SK-N-SH (cell line): ENCODE measurements around the gene SPTBN2. TPM values are rescaled to one million over a fixed set of nuclear protein-coding genes. Genes with fewer than 3 reads are reported as not detected.

Experiments
- CTCF ChIA-PET: fragments of 300-600, 350-600 bp; formaldehyde crosslinking; extraction: SDS; loops from one replicate; lab custom pipeline; 2021; lab: Yijun Ruan, JAX
- POLR2A ChIA-PET: fragments of 350-600 bp; sonication (Branson Sonifier 250); formaldehyde crosslinking; extraction: SDS; loops from one replicate; lab custom pipeline; 2020; ENCODE audit warnings: antibody characterized with exemption, inconsistent platforms; lab: Yijun Ruan, JAX
- DNase-seq: peaks from one replicate; pipeline ENCODE4 v3.0.0; 2012
- H2AFZ ChIP-seq: fragments of 200-600 bp; sonication (generic); 2 replicates; pipeline ENCODE4 v1.8.1; 2016; ENCODE audit warnings: antibody characterized with exemption, mild to moderate bottlenecking, low read depth
- H3F3A ChIP-seq: fragments of 200-600 bp; sonication (generic); replicated peaks from 2 replicates; pipeline ENCODE3; 2016; ENCODE audit warnings: antibody characterized with exemption, mild to moderate bottlenecking; ENCODE audit not compliant: insufficient read depth
- H3K27ac ChIP-seq, 2 experiments: fragments of 200-500 bp in 1 of 2; fragments of 200-600 bp in 1 of 2; sonication (Bioruptor generic) in 1 of 2; sonication (generic), shearing (Covaris generic) in 1 of 2; 2 replicates each; pipeline versions ENCODE4 v1.5.1 to v1.6.1; 2014 to 2016; ENCODE audit warnings: low read depth in 2 of 2, inconsistent platforms in 1 of 2, low read length in 1 of 2, mild to moderate bottlenecking in 1 of 2, mixed read lengths in 1 of 2
- H3K27me3 ChIP-seq: fragments of 200-600 bp; sonication (generic), shearing (Covaris generic); 2 replicates; pipeline ENCODE4 v1.6.1; 2016; ENCODE audit warnings: mixed run types; ENCODE audit not compliant: insufficient read depth
- H3K36me3 ChIP-seq, 2 experiments: fragments of 200-500 bp in 1 of 2; fragments of 200-600 bp in 1 of 2; sonication (Bioruptor generic) in 1 of 2; sonication (generic) in 1 of 2; replicated peaks in 1 of 2; 2 replicates each; pipeline versions ENCODE3 to v1.5.1; 2014 to 2016; ENCODE audit warnings: low read length in 1 of 2, mild to moderate bottlenecking in 1 of 2; ENCODE audit not compliant: insufficient read depth in 2 of 2, control insufficient read depth in 1 of 2
- H3K4me1 ChIP-seq, 2 experiments: fragments of 200-500 bp in 1 of 2; fragments of 200-600 bp in 1 of 2; sonication (Bioruptor generic) in 1 of 2; sonication (generic), shearing (Covaris generic) in 1 of 2; 2 replicates each; pipeline versions ENCODE4 v1.5.1 to v1.6.1; 2014 to 2016; ENCODE audit warnings: low read depth in 1 of 2, low read length in 1 of 2, mixed run types in 1 of 2; ENCODE audit not compliant: insufficient read depth in 2 of 2, control insufficient read depth in 1 of 2
- H3K4me2 ChIP-seq: fragments of 200-600 bp; sonication (generic), shearing (Covaris generic); 2 replicates; pipeline ENCODE4 v1.6.1; 2017; ENCODE audit warnings: mixed run types
- H3K4me3 ChIP-seq, 2 experiments: fragments of 200-500 bp in 1 of 2; fragments of 200-600 bp in 1 of 2; sonication (Bioruptor generic) in 1 of 2; sonication (generic), shearing (Covaris generic) in 1 of 2; 2 replicates each; pipeline versions ENCODE4 v1.5.1 to v1.8.1; 2014 to 2016; ENCODE audit warnings: low read depth in 2 of 2, inconsistent platforms in 1 of 2, low read length in 1 of 2, mild to moderate bottlenecking in 1 of 2, mixed read lengths in 1 of 2, moderate library complexity in 1 of 2
- H3K79me2 ChIP-seq: fragments of 200-600 bp; sonication (generic); 2 replicates; pipeline ENCODE4 v1.8.1; 2017; ENCODE audit warnings: mild to moderate bottlenecking; ENCODE audit not compliant: insufficient read depth
- H3K9ac ChIP-seq: fragments of 200-600 bp; sonication (generic); 2 replicates; pipeline ENCODE4 v1.6.1; 2017; ENCODE audit warnings: mixed run types
- H3K9me2 ChIP-seq: fragments of 200-600 bp; sonication (generic); 2 replicates; pipeline ENCODE4 v1.6.1; 2017; ENCODE audit warnings: mixed run types
- H3K9me3 ChIP-seq: fragments of 200-600 bp; sonication (generic); 2 replicates; pipeline ENCODE4 v1.6.1; 2017; ENCODE audit warnings: mixed run types, mild to moderate bottlenecking, moderate library complexity
- H4K20me1 ChIP-seq: fragments of 200-600 bp; sonication (generic); 2 replicates; pipeline ENCODE4 v1.6.1; 2017; ENCODE audit warnings: mild to moderate bottlenecking, mixed run types; ENCODE audit not compliant: insufficient read depth
- FOXJ3 ChIP-seq: sonication (generic); formaldehyde crosslinking; IDR thresholded peaks from 2 replicates; pipeline ENCODE4 v1.5.1; 2020; ENCODE audit warnings: mild to moderate bottlenecking, missing genetic modification reagents
- FOXM1 ChIP-seq: IDR thresholded peaks from 2 replicates; pipeline ENCODE4 v1.4.0; 2012; ENCODE audit warnings: low read depth, mild to moderate bottlenecking
- GABPA ChIP-seq: IDR thresholded peaks from 2 replicates; pipeline ENCODE4 v1.4.0; 2012; ENCODE audit warnings: low read depth, mild to moderate bottlenecking
- GATA2 ChIP-seq: sonication (generic); formaldehyde crosslinking; IDR thresholded peaks from 2 replicates; pipeline ENCODE4 v1.5.0; 2020; ENCODE audit warnings: mild to moderate bottlenecking, missing genetic modification reagents
- JUND ChIP-seq: IDR thresholded peaks from 2 replicates; pipeline ENCODE4 v1.4.0; 2012
- NRF1 ChIP-seq: IDR thresholded peaks from 2 replicates; pipeline ENCODE4 v1.6.1; 2012; ENCODE audit warnings: low read depth, mild to moderate bottlenecking, low read length
- PBX3 ChIP-seq: IDR thresholded peaks from 2 replicates; pipeline ENCODE4; 2012
- SIN3A ChIP-seq: IDR thresholded peaks from 2 replicates; pipeline ENCODE4 v1.6.1; 2012; ENCODE audit warnings: low read depth, mild to moderate bottlenecking, low read length, moderate library complexity, borderline replicate concordance
- SMC3 ChIP-seq: IDR thresholded peaks from 2 replicates; pipeline ENCODE4 v1.6.1; 2012; ENCODE audit warnings: low read depth, low read length, improper control_type of control experiment
- TEAD4 ChIP-seq: IDR thresholded peaks from 2 replicates; pipeline ENCODE4 v1.4.0; 2012; ENCODE audit warnings: mild to moderate bottlenecking, borderline replicate concordance; ENCODE audit not compliant: insufficient read depth
- YY1 ChIP-seq: IDR thresholded peaks from 2 replicates; pipeline ENCODE4 v1.4.0; 2012; ENCODE audit warnings: low read depth, mild to moderate bottlenecking
- ZBTB33 ChIP-seq: IDR thresholded peaks from 2 replicates; pipeline ENCODE4 v1.4.0; 2012; ENCODE audit warnings: low read depth, borderline replicate concordance
- WGBS: methylation state at CpG from one replicate; pipeline ENCODE4 v1.1.6; 2017; ENCODE audit warnings: low lambda C conversion rate; 5-methylcytosine and 5-hydroxymethylcytosine counted together
- polyA plus RNA-seq, 3 experiments: library from polyadenylated mRNA; depleted of rRNA; stranded (reverse); fragments of >200 nt; gene quantifications; 2 replicates each; pipeline ENCODE4 v1.2.3, GENCODE V29; 2012
- TF ChIP-seq, protein P1 (sequence below): fragments of 150-350 bp; IDR thresholded peaks from 2 replicates; pipeline ENCODE4 v1.6.1; 2016; ENCODE audit warnings: mild to moderate bottlenecking, low read depth, low read length
- TF ChIP-seq, protein P2 (sequence below): IDR thresholded peaks from 2 replicates; pipeline ENCODE4 v1.4.0; 2012; ENCODE audit warnings: low read depth, borderline replicate concordance

SPTBN2 gene
- polyA plus RNA-seq, 1 of the 3 experiments (the other 2 are of a cell fraction): 19.7 TPM

- no peak for TF ChIP-seq PBX3
- TF ChIP-seq SMC3: no peak
Measured at GRCh38 chr11:66688561-66689534, 40.2 kb downstream of the SPTBN2 start (continued).

DNA sequence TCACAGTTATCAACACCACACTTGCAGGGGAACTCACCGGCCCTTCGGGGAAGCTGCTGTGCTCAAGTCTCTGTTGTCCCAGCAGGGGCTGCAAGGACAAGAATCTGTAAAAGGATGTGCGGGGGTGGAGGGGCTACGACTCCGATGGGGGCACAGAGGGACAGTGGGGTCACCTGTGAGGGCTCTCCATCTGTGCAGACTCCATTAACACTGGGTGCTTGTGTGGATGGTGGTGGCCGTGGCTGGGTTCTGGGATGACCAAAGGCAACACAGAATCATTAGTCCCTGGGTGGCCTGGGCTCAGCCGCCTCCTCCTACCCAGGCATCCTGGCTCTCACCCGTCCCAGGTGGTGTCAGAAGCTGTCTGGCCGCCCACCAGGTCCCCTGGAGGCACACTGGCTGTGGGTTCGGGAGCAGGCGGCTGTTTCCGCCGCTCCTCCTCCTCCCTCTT lies 41.2 kb downstream of the SPTBN2 start:
- Histone ChIP-seq H3K9me3 (no peaks in the 10 kb centered on the region), H3K36me3 (peaks cover 0 to 17% of the 10 kb centered on the region in 2 experiments), H2AFZ (no peak overlapping the region), H3K27ac (no peak overlapping the region), H3K4me1 (peaks cover 0 to 15% of the 10 kb centered on the region in 2 experiments; a peak in 1 of 4 replicates), H3F3A (no peaks in the 10 kb centered on the region), H3K79me2 (no peaks in the 10 kb centered on the region), H3K9me2 (no peaks in the 10 kb centered on the region), H4K20me1 (no peaks in the 10 kb centered on the region)
- ChIA-PET POLR2A (no interaction called here), CTCF (interaction anchor here (1.2 to 4.1 kb wide), 3 partner anchors 9 to 288 kb away, joined by 4 to 26 read pairs (median 8); partner anchors contain the start of gene RBM4B)
- no peak for TF ChIP-seq GATA2 (CRISPR knock-in tag)
- TF ChIP-seq, protein P1, sequence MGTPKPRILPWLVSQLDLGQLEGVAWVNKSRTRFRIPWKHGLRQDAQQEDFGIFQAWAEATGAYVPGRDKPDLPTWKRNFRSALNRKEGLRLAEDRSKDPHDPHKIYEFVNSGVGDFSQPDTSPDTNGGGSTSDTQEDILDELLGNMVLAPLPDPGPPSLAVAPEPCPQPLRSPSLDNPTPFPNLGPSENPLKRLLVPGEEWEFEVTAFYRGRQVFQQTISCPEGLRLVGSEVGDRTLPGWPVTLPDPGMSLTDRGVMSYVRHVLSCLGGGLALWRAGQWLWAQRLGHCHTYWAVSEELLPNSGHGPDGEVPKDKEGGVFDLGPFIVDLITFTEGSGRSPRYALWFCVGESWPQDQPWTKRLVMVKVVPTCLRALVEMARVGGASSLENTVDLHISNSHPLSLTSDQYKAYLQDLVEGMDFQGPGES: no peak
- TF ChIP-seq NRF1: no peak
- no peak for TF ChIP-seq FOXJ3 (CRISPR knock-in tag)
- TF ChIP-seq, all 33 proteins: peak for 0
- Histone ChIP-seq H3K9ac (no peak overlapping the region), H3K27me3 (no peaks in the 10 kb centered on the region), H3K4me3 (no peak overlapping the region), H3K4me2 (no peak overlapping the region)
- 91% methylated on average over 10 of the region's 13 CpGs for WGBS
- DNase-seq: no peak

DNA sequence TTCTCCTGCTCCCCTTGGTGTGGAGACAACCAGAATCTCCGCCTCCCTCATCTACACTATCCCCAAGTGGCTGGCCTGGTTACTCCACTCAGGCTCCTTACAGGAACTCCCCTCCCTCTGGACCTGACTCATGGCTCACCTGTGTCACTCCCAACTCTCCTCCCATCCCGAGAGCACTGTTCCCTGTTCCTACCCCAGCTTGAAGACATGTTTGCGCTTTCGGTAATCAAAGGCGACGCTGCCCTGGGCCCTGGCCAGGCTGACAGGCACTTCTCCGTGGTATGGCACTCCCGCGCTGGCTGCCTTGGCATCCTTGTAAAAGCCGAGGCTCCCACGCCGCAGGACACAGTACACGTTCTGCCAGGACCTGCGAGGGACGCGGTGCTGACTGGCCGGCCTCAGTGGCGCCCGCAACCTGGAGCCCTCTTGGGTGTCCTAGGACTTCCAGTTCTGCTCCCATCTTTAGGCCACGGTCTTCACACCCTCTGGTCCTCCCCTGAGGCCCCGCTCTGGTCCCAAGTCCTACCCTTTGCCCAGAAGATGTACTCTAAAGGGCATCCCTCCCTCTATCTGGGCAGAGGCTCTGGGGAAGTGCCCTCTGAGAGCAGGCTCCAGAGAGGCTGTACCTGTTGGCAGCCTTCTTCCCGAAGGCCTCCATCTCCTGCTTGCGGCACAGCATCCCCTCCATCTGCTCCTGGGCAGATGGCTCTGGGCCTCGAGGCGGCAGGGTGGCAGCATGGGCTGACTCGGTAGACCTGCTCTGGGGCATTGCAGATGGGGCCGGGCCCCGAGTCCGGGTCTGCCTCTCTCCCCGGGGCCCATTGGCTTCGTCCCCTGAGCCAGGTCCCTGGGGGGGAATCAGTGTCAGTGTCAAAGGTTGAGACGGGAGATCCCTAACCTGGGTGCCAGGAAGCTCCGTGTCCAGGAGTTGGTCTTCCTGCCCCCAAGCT lies 41.9 kb downstream of the SPTBN2 start:
- Histone ChIP-seq H3K27me3 (no peaks in the 10 kb centered on the region), H3K27ac (no peak overlapping the region), H3K4me3 (no peak overlapping the region), H3K36me3 (peaks cover 0 to 17% of the 10 kb centered on the region in 2 experiments), H2AFZ (no peak overlapping the region), H3K4me2 (no peak overlapping the region), H3K4me1 (peaks cover 0 to 15% of the 10 kb centered on the region in 2 experiments; a peak in 1 of 4 replicates), H3K9me3 (no peaks in the 10 kb centered on the region), H3K9ac (no peak overlapping the region), H4K20me1 (no peaks in the 10 kb centered on the region), H3K9me2 (no peaks in the 10 kb centered on the region), H3K79me2 (no peaks in the 10 kb centered on the region), H3F3A (no peaks in the 10 kb centered on the region)
- WGBS: 97% methylated on average over 23 of the region's 33 CpGs
- ChIA-PET CTCF (interaction anchor here (1.0 to 1.8 kb wide), 4 partner anchors 9 to 289 kb away, joined by 4 to 8 read pairs (median 6); partner anchors contain the start of genes C11orf86 and RBM4B), POLR2A (no interaction called here)
- peak; percentile 19 for DNase-seq
- no peak for TF ChIP-seq TEAD4
- TF ChIP-seq YY1: no peak
- no peak for TF ChIP-seq JUND
- TF ChIP-seq FOXJ3 (CRISPR knock-in tag): no peak
- TF ChIP-seq, protein P2, sequence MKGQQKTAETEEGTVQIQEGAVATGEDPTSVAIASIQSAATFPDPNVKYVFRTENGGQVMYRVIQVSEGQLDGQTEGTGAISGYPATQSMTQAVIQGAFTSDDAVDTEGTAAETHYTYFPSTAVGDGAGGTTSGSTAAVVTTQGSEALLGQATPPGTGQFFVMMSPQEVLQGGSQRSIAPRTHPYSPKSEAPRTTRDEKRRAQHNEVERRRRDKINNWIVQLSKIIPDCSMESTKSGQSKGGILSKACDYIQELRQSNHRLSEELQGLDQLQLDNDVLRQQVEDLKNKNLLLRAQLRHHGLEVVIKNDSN: no peak
- TF ChIP-seq GABPA: no peak
- no peak for TF ChIP-seq NRF1
- no peak for TF ChIP-seq ZBTB33
- no peak for TF ChIP-seq FOXM1
- no peak for TF ChIP-seq SIN3A
- TF ChIP-seq, protein P1: no peak
